ENCODE results near the gene KIF25. TPM values are rescaled to one million over a fixed set of nuclear protein-coding genes. Genes with fewer than 3 reads are reported as not detected.
A peak's percentile ranks its signal among the peaks of the same experiment; 100 is the strongest.

The KIF25 gene
- total RNA-seq, 1 experiment from 2014 or later = 0.28 TPM

DNA sequence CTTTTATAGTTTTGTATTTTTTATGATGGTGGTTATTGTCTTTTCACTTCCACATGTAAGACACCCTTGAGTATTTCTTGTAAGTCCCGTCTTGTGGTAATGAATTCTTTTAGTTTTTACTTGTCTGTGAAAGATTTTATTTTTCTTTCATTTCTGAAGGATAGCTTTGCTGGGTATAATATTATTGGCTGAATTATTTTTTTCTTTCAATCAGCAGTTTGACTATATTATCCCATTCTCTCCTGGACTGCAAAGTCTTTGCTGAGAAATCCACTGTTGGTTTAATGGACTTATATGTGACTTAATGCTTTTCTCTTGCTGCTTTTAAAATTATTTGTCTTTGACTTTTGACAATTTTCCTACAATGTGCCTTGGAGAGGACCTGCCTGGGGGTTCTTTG is 13.8 kb downstream of the KIF25 start:
- Mint-ChIP-seq H3K4me3 (no peak overlapping the region), H3K9me3 (peaks cover 53% of the 10 kb centered on the region), H3K36me3 (peaks cover 22% of the 10 kb centered on the region), H3K4me1 (peaks cover 2% of the 10 kb centered on the region), H3K27ac (no peak overlapping the region), H3K27me3 (ENCODE audit: low read depth) (no peaks in the 10 kb centered on the region)
- DNase-seq (ENCODE audit: low spot score) = no peak
- CTCF ChIA-PET = no interaction called here
- no peak for ATAC-seq
- POLR2A ChIA-PET = no interaction called here
- TF ChIP-seq, protein P1, sequence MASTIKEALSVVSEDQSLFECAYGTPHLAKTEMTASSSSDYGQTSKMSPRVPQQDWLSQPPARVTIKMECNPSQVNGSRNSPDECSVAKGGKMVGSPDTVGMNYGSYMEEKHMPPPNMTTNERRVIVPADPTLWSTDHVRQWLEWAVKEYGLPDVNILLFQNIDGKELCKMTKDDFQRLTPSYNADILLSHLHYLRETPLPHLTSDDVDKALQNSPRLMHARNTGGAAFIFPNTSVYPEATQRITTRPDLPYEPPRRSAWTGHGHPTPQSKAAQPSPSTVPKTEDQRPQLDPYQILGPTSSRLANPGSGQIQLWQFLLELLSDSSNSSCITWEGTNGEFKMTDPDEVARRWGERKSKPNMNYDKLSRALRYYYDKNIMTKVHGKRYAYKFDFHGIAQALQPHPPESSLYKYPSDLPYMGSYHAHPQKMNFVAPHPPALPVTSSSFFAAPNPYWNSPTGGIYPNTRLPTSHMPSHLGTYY (CRISPR knock-in tag; IDR thresholded peaks at IDR 0.05) = no peak
- no peak for TF ChIP-seq ELF4 (CRISPR knock-in tag; IDR thresholded peaks at IDR 0.05; ENCODE audit: low read depth)

DNA sequence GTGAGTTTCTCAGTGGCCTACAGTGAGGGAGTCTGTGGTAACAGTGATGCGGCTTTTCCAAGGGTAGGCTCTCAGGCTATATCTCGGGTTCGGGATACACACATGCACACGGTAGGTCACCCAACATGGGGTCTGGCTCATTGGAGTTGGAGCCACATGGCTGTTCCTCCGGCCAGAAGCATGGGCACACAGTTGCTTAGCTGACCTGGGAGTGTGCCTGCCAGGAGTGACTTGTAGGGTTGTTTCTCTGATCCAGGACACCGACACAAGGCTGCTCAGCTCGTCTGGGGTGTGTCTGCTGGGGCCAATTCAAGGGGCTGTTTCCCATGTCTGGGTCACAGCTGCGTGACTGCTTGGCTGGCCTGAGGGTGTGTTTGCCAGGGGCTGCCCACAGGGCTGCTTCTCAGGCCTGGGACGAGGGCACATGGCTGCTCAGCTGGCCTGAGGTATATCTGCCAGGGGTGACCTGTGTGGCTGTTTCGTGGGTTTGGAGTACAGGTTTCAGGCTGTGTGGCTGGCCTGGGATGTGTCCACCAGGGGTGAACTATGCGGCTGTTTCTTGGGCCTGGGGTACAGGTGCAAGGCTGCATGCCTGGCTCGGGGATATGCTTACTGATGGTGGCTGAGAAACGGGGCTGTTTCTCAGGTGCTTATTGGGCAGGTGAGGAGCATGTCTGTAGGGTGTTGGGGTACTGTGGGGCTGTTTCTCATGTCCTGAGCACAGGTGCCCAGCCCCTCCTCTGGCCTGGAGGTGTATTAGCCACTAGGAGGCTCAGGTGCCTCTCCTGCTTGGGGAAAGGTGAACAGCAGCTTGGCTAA is 15.2 kb downstream of the KIF25 start:
- TF ChIP-seq ZNF396 (CRISPR knock-in tag; IDR thresholded peaks at IDR 0.05; ENCODE audit: borderline replicate concordance) = no peak
- TF ChIP-seq, protein P2, sequence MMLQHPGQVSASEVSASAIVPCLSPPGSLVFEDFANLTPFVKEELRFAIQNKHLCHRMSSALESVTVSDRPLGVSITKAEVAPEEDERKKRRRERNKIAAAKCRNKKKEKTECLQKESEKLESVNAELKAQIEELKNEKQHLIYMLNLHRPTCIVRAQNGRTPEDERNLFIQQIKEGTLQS (CRISPR knock-in tag; conservative IDR thresholded peaks at IDR 0.05) = no peak
- no peak for TF ChIP-seq FOXK1 (CRISPR knock-in tag; IDR thresholded peaks at IDR 0.05)
- no peak for TF ChIP-seq GRHL2 (CRISPR knock-in tag; IDR thresholded peaks at IDR 0.05; ENCODE audit: insufficient replicate concordance, severe bottlenecking)
- TF ChIP-seq SMAD4 (CRISPR knock-in tag; IDR thresholded peaks at IDR 0.05) = no peak
- TF ChIP-seq CREB1 (CRISPR knock-in tag; IDR thresholded peaks at IDR 0.05) = no peak
- TF ChIP-seq, protein P3, sequence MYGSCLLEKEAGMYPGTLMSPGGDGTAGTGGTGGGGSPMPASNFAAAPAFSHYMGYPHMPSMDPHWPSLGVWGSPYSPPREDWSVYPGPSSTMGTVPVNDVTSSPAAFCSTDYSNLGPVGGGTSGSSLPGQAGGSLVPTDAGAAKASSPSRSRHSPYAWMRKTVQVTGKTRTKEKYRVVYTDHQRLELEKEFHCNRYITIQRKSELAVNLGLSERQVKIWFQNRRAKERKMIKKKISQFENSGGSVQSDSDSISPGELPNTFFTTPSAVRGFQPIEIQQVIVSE (CRISPR knock-in tag; IDR thresholded peaks at IDR 0.05; ENCODE audit: borderline replicate concordance) = no peak
- no peak for TF ChIP-seq TCF7 (CRISPR knock-in tag; IDR thresholded peaks at IDR 0.05; ENCODE audit: low read depth)
- TF ChIP-seq FOXJ3 (CRISPR knock-in tag; IDR thresholded peaks at IDR 0.05; ENCODE audit: borderline replicate concordance) = no peak
- TF ChIP-seq OVOL2 (CRISPR knock-in tag; IDR thresholded peaks at IDR 0.05; ENCODE audit: borderline replicate concordance) = no peak
- TF ChIP-seq, protein P4, sequence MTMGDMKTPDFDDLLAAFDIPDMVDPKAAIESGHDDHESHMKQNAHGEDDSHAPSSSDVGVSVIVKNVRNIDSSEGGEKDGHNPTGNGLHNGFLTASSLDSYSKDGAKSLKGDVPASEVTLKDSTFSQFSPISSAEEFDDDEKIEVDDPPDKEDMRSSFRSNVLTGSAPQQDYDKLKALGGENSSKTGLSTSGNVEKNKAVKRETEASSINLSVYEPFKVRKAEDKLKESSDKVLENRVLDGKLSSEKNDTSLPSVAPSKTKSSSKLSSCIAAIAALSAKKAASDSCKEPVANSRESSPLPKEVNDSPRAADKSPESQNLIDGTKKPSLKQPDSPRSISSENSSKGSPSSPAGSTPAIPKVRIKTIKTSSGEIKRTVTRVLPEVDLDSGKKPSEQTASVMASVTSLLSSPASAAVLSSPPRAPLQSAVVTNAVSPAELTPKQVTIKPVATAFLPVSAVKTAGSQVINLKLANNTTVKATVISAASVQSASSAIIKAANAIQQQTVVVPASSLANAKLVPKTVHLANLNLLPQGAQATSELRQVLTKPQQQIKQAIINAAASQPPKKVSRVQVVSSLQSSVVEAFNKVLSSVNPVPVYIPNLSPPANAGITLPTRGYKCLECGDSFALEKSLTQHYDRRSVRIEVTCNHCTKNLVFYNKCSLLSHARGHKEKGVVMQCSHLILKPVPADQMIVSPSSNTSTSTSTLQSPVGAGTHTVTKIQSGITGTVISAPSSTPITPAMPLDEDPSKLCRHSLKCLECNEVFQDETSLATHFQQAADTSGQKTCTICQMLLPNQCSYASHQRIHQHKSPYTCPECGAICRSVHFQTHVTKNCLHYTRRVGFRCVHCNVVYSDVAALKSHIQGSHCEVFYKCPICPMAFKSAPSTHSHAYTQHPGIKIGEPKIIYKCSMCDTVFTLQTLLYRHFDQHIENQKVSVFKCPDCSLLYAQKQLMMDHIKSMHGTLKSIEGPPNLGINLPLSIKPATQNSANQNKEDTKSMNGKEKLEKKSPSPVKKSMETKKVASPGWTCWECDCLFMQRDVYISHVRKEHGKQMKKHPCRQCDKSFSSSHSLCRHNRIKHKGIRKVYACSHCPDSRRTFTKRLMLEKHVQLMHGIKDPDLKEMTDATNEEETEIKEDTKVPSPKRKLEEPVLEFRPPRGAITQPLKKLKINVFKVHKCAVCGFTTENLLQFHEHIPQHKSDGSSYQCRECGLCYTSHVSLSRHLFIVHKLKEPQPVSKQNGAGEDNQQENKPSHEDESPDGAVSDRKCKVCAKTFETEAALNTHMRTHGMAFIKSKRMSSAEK (CRISPR knock-in tag; IDR thresholded peaks at IDR 0.05; ENCODE audit: borderline replicate concordance) = no peak
- no peaks in the 10 kb centered on the region for H3K27me3 Mint-ChIP-seq (ENCODE audit: low read depth)
- ATAC-seq = peak; percentile 50; the same call in 1 of the 2 replicates
- no peak overlapping the region for H3K27ac Mint-ChIP-seq
- H3K4me3 Mint-ChIP-seq = no peak overlapping the region
- POLR2A ChIA-PET = no interaction called here
- peaks cover 22% of the 10 kb centered on the region for H3K36me3 Mint-ChIP-seq
- H3K9me3 Mint-ChIP-seq = peaks cover 53% of the 10 kb centered on the region
- DNase-seq (ENCODE audit: low spot score) = no peak
- CTCF ChIA-PET = no interaction called here
- peaks cover 14% of the 10 kb centered on the region for H3K4me1 Mint-ChIP-seq

DNA sequence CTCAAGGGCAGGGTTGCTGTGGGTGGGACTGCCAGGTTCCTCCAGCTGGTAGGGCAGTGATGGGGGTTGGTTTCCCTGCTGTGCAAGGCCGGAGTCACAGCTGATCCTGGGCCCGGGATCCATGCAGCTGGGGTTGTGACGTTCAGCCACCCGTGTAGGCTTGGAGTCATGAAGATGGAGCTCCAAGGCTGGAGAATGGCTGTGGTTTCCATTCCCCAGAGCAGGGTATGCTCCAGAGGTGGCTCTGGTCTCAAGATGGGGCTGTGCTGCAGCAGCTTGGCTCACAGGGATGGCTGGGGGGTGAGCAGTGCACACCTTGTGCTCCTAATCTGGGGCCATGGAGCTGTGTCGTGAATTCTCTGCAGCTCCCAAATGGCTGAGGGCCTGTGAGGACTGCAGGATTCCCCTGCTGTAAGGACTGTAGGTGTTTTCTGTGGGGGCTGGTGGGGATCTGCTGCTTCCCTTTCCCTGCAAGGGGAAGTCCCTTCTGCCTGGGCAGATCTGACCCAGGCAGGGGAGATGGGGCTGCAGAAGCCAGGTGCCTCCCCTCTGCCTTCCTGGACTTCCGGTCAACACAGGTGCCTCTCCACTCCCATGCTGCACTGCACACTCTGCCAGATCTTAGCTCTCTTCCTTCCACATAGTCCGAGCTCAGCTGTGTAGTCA is 15.9 kb downstream of the KIF25 start:
- no peaks in the 10 kb centered on the region for H3K27me3 Mint-ChIP-seq (ENCODE audit: low read depth)
- H3K4me3 Mint-ChIP-seq = no peak overlapping the region
- CTCF ChIA-PET = interaction anchor here (0.6 kb wide), 1 partner anchor 814 kb away, joined by 3 read pairs; no protein-coding TSS in a partner anchor
- ATAC-seq (no peak), DNase-seq (ENCODE audit: low spot score) (no peak)
- H3K36me3 Mint-ChIP-seq = peaks cover 22% of the 10 kb centered on the region
- POLR2A ChIA-PET = no interaction called here
- peaks cover 49% of the 10 kb centered on the region for H3K9me3 Mint-ChIP-seq
- no peak overlapping the region for H3K27ac Mint-ChIP-seq
- H3K4me1 Mint-ChIP-seq = peaks cover 14% of the 10 kb centered on the region
- no peak for TF ChIP-seq ZBTB21 (CRISPR knock-in tag; IDR thresholded peaks at IDR 0.05; ENCODE audit: borderline replicate concordance)
- TF ChIP-seq, protein P5, sequence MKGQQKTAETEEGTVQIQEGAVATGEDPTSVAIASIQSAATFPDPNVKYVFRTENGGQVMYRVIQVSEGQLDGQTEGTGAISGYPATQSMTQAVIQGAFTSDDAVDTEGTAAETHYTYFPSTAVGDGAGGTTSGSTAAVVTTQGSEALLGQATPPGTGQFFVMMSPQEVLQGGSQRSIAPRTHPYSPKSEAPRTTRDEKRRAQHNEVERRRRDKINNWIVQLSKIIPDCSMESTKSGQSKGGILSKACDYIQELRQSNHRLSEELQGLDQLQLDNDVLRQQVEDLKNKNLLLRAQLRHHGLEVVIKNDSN (CRISPR knock-in tag; IDR thresholded peaks at IDR 0.05) = no peak
- TF ChIP-seq, protein P6, sequence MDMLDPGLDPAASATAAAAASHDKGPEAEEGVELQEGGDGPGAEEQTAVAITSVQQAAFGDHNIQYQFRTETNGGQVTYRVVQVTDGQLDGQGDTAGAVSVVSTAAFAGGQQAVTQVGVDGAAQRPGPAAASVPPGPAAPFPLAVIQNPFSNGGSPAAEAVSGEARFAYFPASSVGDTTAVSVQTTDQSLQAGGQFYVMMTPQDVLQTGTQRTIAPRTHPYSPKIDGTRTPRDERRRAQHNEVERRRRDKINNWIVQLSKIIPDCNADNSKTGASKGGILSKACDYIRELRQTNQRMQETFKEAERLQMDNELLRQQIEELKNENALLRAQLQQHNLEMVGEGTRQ (CRISPR knock-in tag; IDR thresholded peaks at IDR 0.05) = no peak
- no peak for TF ChIP-seq NFYB (CRISPR knock-in tag; conservative IDR thresholded peaks at IDR 0.05; ENCODE audit: low read depth)
- TF ChIP-seq, protein P7, sequence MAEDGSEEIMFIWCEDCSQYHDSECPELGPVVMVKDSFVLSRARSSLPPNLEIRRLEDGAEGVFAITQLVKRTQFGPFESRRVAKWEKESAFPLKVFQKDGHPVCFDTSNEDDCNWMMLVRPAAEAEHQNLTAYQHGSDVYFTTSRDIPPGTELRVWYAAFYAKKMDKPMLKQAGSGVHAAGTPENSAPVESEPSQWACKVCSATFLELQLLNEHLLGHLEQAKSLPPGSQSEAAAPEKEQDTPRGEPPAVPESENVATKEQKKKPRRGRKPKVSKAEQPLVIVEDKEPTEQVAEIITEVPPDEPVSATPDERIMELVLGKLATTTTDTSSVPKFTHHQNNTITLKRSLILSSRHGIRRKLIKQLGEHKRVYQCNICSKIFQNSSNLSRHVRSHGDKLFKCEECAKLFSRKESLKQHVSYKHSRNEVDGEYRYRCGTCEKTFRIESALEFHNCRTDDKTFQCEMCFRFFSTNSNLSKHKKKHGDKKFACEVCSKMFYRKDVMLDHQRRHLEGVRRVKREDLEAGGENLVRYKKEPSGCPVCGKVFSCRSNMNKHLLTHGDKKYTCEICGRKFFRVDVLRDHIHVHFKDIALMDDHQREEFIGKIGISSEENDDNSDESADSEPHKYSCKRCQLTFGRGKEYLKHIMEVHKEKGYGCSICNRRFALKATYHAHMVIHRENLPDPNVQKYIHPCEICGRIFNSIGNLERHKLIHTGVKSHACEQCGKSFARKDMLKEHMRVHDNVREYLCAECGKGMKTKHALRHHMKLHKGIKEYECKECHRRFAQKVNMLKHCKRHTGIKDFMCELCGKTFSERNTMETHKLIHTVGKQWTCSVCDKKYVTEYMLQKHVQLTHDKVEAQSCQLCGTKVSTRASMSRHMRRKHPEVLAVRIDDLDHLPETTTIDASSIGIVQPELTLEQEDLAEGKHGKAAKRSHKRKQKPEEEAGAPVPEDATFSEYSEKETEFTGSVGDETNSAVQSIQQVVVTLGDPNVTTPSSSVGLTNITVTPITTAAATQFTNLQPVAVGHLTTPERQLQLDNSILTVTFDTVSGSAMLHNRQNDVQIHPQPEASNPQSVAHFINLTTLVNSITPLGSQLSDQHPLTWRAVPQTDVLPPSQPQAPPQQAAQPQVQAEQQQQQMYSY (CRISPR knock-in tag; IDR thresholded peaks at IDR 0.05) = no peak

All from WTC11 (cell line).